HCT116 (cell line): ENCODE data around the gene SLC39A5. TPM values are rescaled to one million over a fixed set of nuclear protein-coding genes. Genes with fewer than 3 reads are reported as not detected.

Experiments used
- ATAC-seq: fragments of 200-7000 bp; cut with Tn5 transposase; 2 replicates; pipeline ENCODE4 v1.9.1; 2020; ENCODE audit warnings: mild to moderate bottlenecking, moderate library complexity
- BruUV-seq: library from RNA; stranded (reverse); fragments of 400-500 nt; replicated peaks from 2 replicates; lab custom pipeline; 2021; lab: Mats Ljungman, UMichigan
- CTCF ChIA-PET: fragments of 300-600 bp; sonication (Branson Sonifier 250); formaldehyde crosslinking; loops from one replicate; lab custom pipeline; 2021; ENCODE audit warnings: antibody characterized with exemption; lab: Charles Lee
- POLR2A ChIA-PET: fragments of 300-600, 350-600 bp; sonication (Branson Sonifier 250); formaldehyde crosslinking; loops from one replicate; lab custom pipeline; 2021; ENCODE audit warnings: antibody characterized with exemption; lab: Charles Lee
- RAD21 ChIA-PET, 2 experiments: fragments of 300-600 bp; sonication (Branson Sonifier 250); formaldehyde crosslinking; loops; one replicate each; lab custom pipeline; 2023; ENCODE audit warnings: low total read pairs in 2 of 2; ENCODE audit not compliant: uncharacterized antibody in 2 of 2, unreplicated experiment in 2 of 2, low non-redundant PET in 1 of 2; lab: Charles Lee
- DNase-seq: peaks from one replicate; pipeline ENCODE4 v3.0.0-alpha.2; 2010; ENCODE audit warnings: low read depth, low spot score
- H2AFZ ChIP-seq: fragments of 200-600 bp; shearing (Covaris generic), sonication (generic); 2 replicates; pipeline ENCODE4 v1.6.1; 2017; ENCODE audit warnings: low read depth, mixed run types, mixed read lengths, antibody characterized with exemption, low read length; ENCODE audit not compliant: poor library complexity, severe bottlenecking
- H3K27ac ChIP-seq: 2 replicates; pipeline ENCODE4 v1.5.1; 2012; ENCODE audit warnings: low read depth, low read length
- H3K27me3 ChIP-seq: fragments of 200-600 bp; sonication (generic); 2 replicates; pipeline ENCODE4 v1.6.1; 2016; ENCODE audit warnings: mixed run types, low read length, mixed read lengths; ENCODE audit not compliant: insufficient read depth
- H3K36me3 ChIP-seq, 2 experiments: fragments of 200-500 bp in 1 of 2; fragments of 200-600 bp in 1 of 2; sonication (Bioruptor generic) in 1 of 2; sonication (generic) in 1 of 2; 2 replicates each; pipeline versions ENCODE4 v1.5.1 to v1.6.1; 2014 to 2016; ENCODE audit warnings: low read length in 2 of 2, inconsistent platforms in 1 of 2, mixed read lengths in 1 of 2, mixed run types in 1 of 2; ENCODE audit not compliant: insufficient read depth in 2 of 2, control insufficient read depth in 1 of 2
- H3K4me1 ChIP-seq, 2 experiments: fragments of 200-600 bp in 1 of 2; sonication (generic) in 1 of 2; 2 replicates each; pipeline versions ENCODE4 v1.5.1 to v1.6.1; 2012 to 2017; ENCODE audit warnings: low read length in 2 of 2, inconsistent platforms in 1 of 2, mild to moderate bottlenecking in 1 of 2, mixed read lengths in 1 of 2, mixed run types in 1 of 2, moderate library complexity in 1 of 2; ENCODE audit not compliant: insufficient read depth in 2 of 2, control insufficient read depth in 1 of 2
- H3K4me2 ChIP-seq: fragments of 200-600 bp; sonication (generic); 2 replicates; pipeline ENCODE4 v1.6.1; 2017; ENCODE audit warnings: mixed run types, low read length, mixed read lengths
- H3K4me3 ChIP-seq, 2 experiments: fragments of 200-600 bp in 1 of 2; sonication (generic) in 1 of 2; replicated peaks in 1 of 2; 2 replicates each; pipeline ENCODE4 v1.5.1; 2011 to 2016; ENCODE audit warnings: low read length in 2 of 2, control low read depth in 1 of 2, low read depth in 1 of 2, mild to moderate bottlenecking in 1 of 2, mixed read lengths in 1 of 2, mixed run types in 1 of 2
- H3K79me2 ChIP-seq: fragments of 200-600 bp; sonication (generic); 2 replicates; pipeline ENCODE4 v1.6.1; 2017; ENCODE audit warnings: mild to moderate bottlenecking, mixed run types, low read length, moderate library complexity, mixed read lengths; ENCODE audit not compliant: insufficient read depth
- H3K9ac ChIP-seq: fragments of 200-600 bp; sonication (generic); 2 replicates; pipeline ENCODE4 v1.6.1; 2016; ENCODE audit warnings: low read length, mixed read lengths
- H3K9me2 ChIP-seq: fragments of 200-600 bp; sonication (generic), shearing (Covaris generic); 2 replicates; pipeline ENCODE4 v1.6.1; 2017; ENCODE audit warnings: mixed run types, mild to moderate bottlenecking, moderate library complexity; ENCODE audit not compliant: insufficient read depth
- H3K9me3 ChIP-seq, 2 experiments: fragments of 200-500 bp in 1 of 2; fragments of 200-600 bp in 1 of 2; sonication (Bioruptor generic) in 1 of 2; sonication (generic) in 1 of 2; 2 replicates each; pipeline ENCODE4 v1.6.1; 2014 to 2017; ENCODE audit warnings: low read length in 2 of 2, mixed read lengths in 2 of 2, inconsistent platforms in 1 of 2, low read depth in 1 of 2, mild to moderate bottlenecking in 1 of 2, mixed run types in 1 of 2, moderate library complexity in 1 of 2; ENCODE audit not compliant: control insufficient read depth in 1 of 2, insufficient read depth in 1 of 2
- H4K20me1 ChIP-seq: fragments of 200-600 bp; sonication (generic), shearing (Covaris generic); 2 replicates; pipeline ENCODE4 v1.6.1; 2017; ENCODE audit warnings: mixed run types, mild to moderate bottlenecking, moderate library complexity; ENCODE audit not compliant: insufficient read depth
- ATF3 ChIP-seq: IDR thresholded peaks from 2 replicates; pipeline ENCODE4 v1.6.1; 2012
- CBX3 ChIP-seq: IDR thresholded peaks from 2 replicates; pipeline ENCODE4 v1.6.1; 2012; ENCODE audit warnings: low read depth
- EGR1 ChIP-seq: IDR thresholded peaks from 2 replicates; pipeline ENCODE4 v1.6.1; 2012; ENCODE audit warnings: low read depth
- ELF1 ChIP-seq: IDR thresholded peaks from 2 replicates; pipeline ENCODE4 v1.6.1; 2012; ENCODE audit warnings: low read depth, borderline replicate concordance
- EZH2 ChIP-seq: fragments of 200-600 bp; sonication (generic); IDR thresholded peaks from 2 replicates; pipeline ENCODE4 v1.6.1; 2017; ENCODE audit warnings: antibody characterized with exemption, mixed run types
- EZH2phosphoT487 ChIP-seq: fragments of 200-600 bp; IDR thresholded peaks from 2 replicates; pipeline ENCODE4 v1.6.1; 2018; ENCODE audit warnings: antibody characterized with exemption, borderline replicate concordance
- FOSL1 ChIP-seq: IDR thresholded peaks from 2 replicates; pipeline ENCODE4 v1.6.1; 2012; ENCODE audit warnings: low read depth
- JUND ChIP-seq: IDR thresholded peaks from 2 replicates; pipeline ENCODE4 v1.6.1; 2012
- POLR2A ChIP-seq: IDR thresholded peaks from 2 replicates; pipeline ENCODE4 v1.7.0; 2011; ENCODE audit warnings: borderline replicate concordance; ENCODE audit not compliant: insufficient read depth, insufficient read length; ENCODE audit errors: extremely low read depth
- POLR2AphosphoS5 ChIP-seq: IDR thresholded peaks from 2 replicates; pipeline ENCODE4 v1.6.1; 2011; ENCODE audit warnings: mild to moderate bottlenecking, low read depth, low read length, moderate library complexity
- RAD21 ChIP-seq: IDR thresholded peaks from 2 replicates; pipeline ENCODE4 v1.6.1; 2012; ENCODE audit warnings: low read depth, mild to moderate bottlenecking
- REST ChIP-seq: IDR thresholded peaks from 2 replicates; pipeline ENCODE4 v1.6.1; 2012; ENCODE audit warnings: low read depth
- SP1 ChIP-seq: IDR thresholded peaks from 2 replicates; pipeline ENCODE4 v1.6.1; 2012; ENCODE audit warnings: low read depth
- SRF ChIP-seq: IDR thresholded peaks from 2 replicates; pipeline ENCODE4 v1.6.1; 2012; ENCODE audit warnings: low read depth
- TCF7L2 ChIP-seq: IDR thresholded peaks from 2 replicates; pipeline ENCODE4 v1.7.0; 2011; ENCODE audit warnings: borderline replicate concordance, inconsistent platforms; ENCODE audit not compliant: insufficient read depth, insufficient read length; ENCODE audit errors: extremely low read depth
- YY1 ChIP-seq: IDR thresholded peaks from 2 replicates; pipeline ENCODE4 v1.6.1; 2011; ENCODE audit warnings: low read length, low read depth, moderate library complexity, mild to moderate bottlenecking; ENCODE audit not compliant: insufficient replicate concordance; ENCODE audit errors: extremely low read depth
- ZBTB33 ChIP-seq: IDR thresholded peaks from 2 replicates; pipeline ENCODE4 v1.6.1; 2011; ENCODE audit warnings: mild to moderate bottlenecking, low read length, moderate library complexity; ENCODE audit not compliant: insufficient replicate concordance; ENCODE audit errors: extremely low read depth
- ZFX ChIP-seq: fragments of 450-650 bp; IDR thresholded peaks from 2 replicates; pipeline ENCODE4 v1.6.1; 2017
- ZNF274 ChIP-seq: fragments of 200-500 bp; sonication (Bioruptor generic); IDR thresholded peaks from 2 replicates; pipeline ENCODE4 v1.6.1; 2014; ENCODE audit warnings: mild to moderate bottlenecking, low read depth, low read length, inconsistent platforms
- intact Hi-C: fragments of 100-400 bp; cut with micrococcal nuclease; formaldehyde crosslinking; loops from 2 replicates; pipeline ENCODE4 v1.10.0; 2022
- total RNA-seq: library from RNA; stranded (reverse); gene quantifications from one replicate; pipeline ENCODE4 v1.2.1, GENCODE V29; 2021; ENCODE audit not compliant: unreplicated experiment

The SLC39A5 gene
- total RNA-seq, 1 experiment from 2014 or later, result 0.66 TPM

- Histone ChIP-seq H3K9me2 (no peaks in the 10 kb centered on the region), H3K4me1 (peaks cover 0 to 6% of the 10 kb centered on the region in 2 experiments; a peak in 2 of 4 replicates), H2AFZ (no peak overlapping the region)
- DNase-seq, result no peak
- POLR2A ChIA-PET, result interaction anchor here (1.3 kb wide), 1 partner anchor 14 kb away, joined by 3 read pairs; the partner anchor contains the start of gene RNF41
- intact Hi-C loops, result loop anchor here (5.0 kb wide), 1 partner anchor 254 kb away; no protein-coding TSS in a partner anchor
- TF ChIP-seq SP1 (no peak), EZH2 (no peak), ELF1 (no peak), TCF7L2 (no peak), CBX3 (no peak), ZNF274 (no peak), ATF3 (no peak), YY1 (no peak), POLR2AphosphoS5 (no peak), ZFX (no peak), REST (no peak), POLR2A (no peak), ZBTB33 (no peak), FOSL1 (no peak), EZH2phosphoT487 (no peak), JUND (no peak), EGR1 (no peak), SRF (no peak), RAD21 (no peak)
- TF ChIP-seq, all 23 proteins: peak for 0
- no TSS peak for BruUV-seq
- Histone ChIP-seq H4K20me1 (no peaks in the 10 kb centered on the region), H3K4me2 (no peak overlapping the region), H3K27ac (no peak overlapping the region), H3K27me3 (no peaks in the 10 kb centered on the region), H3K4me3 (no peak overlapping the region), H3K36me3 (peaks cover 28 to 31% of the 10 kb centered on the region in 2 experiments), H3K9me3 (no peaks in the 10 kb centered on the region), H3K79me2 (no peaks in the 10 kb centered on the region), H3K9ac (no peak overlapping the region)
- no peak for ATAC-seq
- ChIA-PET RAD21 (interaction anchor here in 1 of 2 experiments (0.5 kb wide), 1 partner anchor 18 kb away, joined by 4 read pairs; no protein-coding TSS in a partner anchor), CTCF (interaction anchor here (0.7 to 1.5 kb wide), 2 partner anchors 8 to 14 kb away, joined by 3 to 4 read pairs; partner anchors contain the start of gene RNF41)
Measured at GRCh38 chr12:56208006-56208405, 21.8 kb upstream of the SLC39A5 start.
